Lung (tissue), 12 donors: Measurements from ENCODE around the gene PKMYT1. TPM values are rescaled to one million over a fixed set of nuclear protein-coding genes. Genes with fewer than 3 reads are reported as not detected.

Source experiments
- ATAC-seq: fragments of 200-7000 bp; cut with Tn5 transposase; one replicate; pipeline ENCODE4 v1.9.1; 2020; ENCODE audit warnings: moderate number of reproducible peaks; ENCODE audit not compliant: insufficient read depth, low FRiP score
- DNase-seq, 3 donors: peaks; one replicate each; pipeline ENCODE4 v3.0.0-alpha.2; 2013 to 2017
- H3K27ac ChIP-seq, 2 donors: one replicate each; pipeline ENCODE4 v1.5.1; 2013; ENCODE audit warnings: mild to moderate bottlenecking in 2 of 2, moderate library complexity in 2 of 2, control low read depth in 1 of 2, inconsistent platforms in 1 of 2, low read depth in 1 of 2, low read length in 1 of 2
- H3K27me3 ChIP-seq, 3 donors: one replicate each; pipeline ENCODE4 v1.5.1; 2013; ENCODE audit warnings: low read length in 2 of 3; ENCODE audit not compliant: control insufficient read depth in 3 of 3, insufficient read depth in 3 of 3
- H3K36me3 ChIP-seq, 4 donors: one replicate each; pipeline ENCODE4 v1.5.1; 2013; ENCODE audit warnings: low read length in 4 of 4, mild to moderate bottlenecking in 1 of 4, moderate library complexity in 1 of 4; ENCODE audit not compliant: control insufficient read depth in 4 of 4, insufficient read depth in 4 of 4
- H3K4me1 ChIP-seq, 5 donors: one replicate each; pipeline ENCODE4 v1.5.1; 2013; ENCODE audit warnings: low read length in 5 of 5, mild to moderate bottlenecking in 2 of 5, moderate library complexity in 1 of 5; ENCODE audit not compliant: control insufficient read depth in 5 of 5, insufficient read depth in 5 of 5
- H3K4me3 ChIP-seq: one replicate; pipeline ENCODE4 v1.5.1; 2013; ENCODE audit warnings: mild to moderate bottlenecking, control low read depth, moderate library complexity
- H3K9ac ChIP-seq, 2 donors: one replicate each; pipeline ENCODE4 v1.5.1; 2013; ENCODE audit warnings: low read length in 2 of 2, control low read depth in 1 of 2; ENCODE audit not compliant: insufficient read depth in 1 of 2
- H3K9me3 ChIP-seq, 4 donors: one replicate each; pipeline ENCODE4 v1.5.1; 2013; ENCODE audit warnings: low read length in 3 of 4, mild to moderate bottlenecking in 1 of 4, moderate library complexity in 1 of 4; ENCODE audit not compliant: control insufficient read depth in 4 of 4, insufficient read depth in 3 of 4
- WGBS, 2 donors: extraction: QIAGEN DNeasy Blood & Tissue Kit; methylation state at CpG; one replicate each; pipeline ENCODE4 v1.1.7; 2013; 5-methylcytosine and 5-hydroxymethylcytosine counted together
- polyA plus RNA-seq, 2 donors: library from polyadenylated mRNA; stranded (reverse); fragments of 200-250 nt; gene quantifications; one replicate each; pipeline ENCODE4 v1.2.1, GENCODE V29; 2013
- total RNA-seq, 2 donors: library from RNA; depleted of rRNA in 1 of 2; stranded (reverse); fragments of >200 nt in 1 of 2; gene quantifications; one replicate each; pipeline ENCODE4 v1.2.1, GENCODE V29; 2014 to 2021
- TF ChIP-seq, protein P1 (sequence below): IDR thresholded peaks from 2 replicates; pipeline ENCODE4 v1.5.1; 2012; ENCODE audit warnings: mild to moderate bottlenecking; ENCODE audit errors: control extremely low read depth, extremely low read depth
- donor health status: control.
- donor health status: control.
- donor health status: Bipolar disorder and iron deficiency.
- donor health status: healthy.
- donor health status: DM: yes; HTN: yes; CAD: no.

Gene PKMYT1
- total and polyA plus RNA-seq, 4 donors, result 2.9 to 9.4 (median 5.2) TPM

- H3K4me3 ChIP-seq, result peak overlapping the region; percentile 30
- WGBS, 2 donors, result 0% methylated on average over 13 to 65 of the region's 67 CpGs
- no peaks in the 10 kb centered on the region for H3K36me3 ChIP-seq
- H3K27me3 ChIP-seq, result peaks cover 0 to 30% (median 10%) of the 10 kb centered on the region in 3 donors
- H3K9me3 ChIP-seq, result no peaks in the 10 kb centered on the region
- ATAC-seq (no peak), DNase-seq (no peak)
- peaks cover 0 to 16% (median 2%) of the 10 kb centered on the region in 5 donors for H3K4me1 ChIP-seq
- no peak overlapping the region for H3K9ac ChIP-seq
- peak overlapping the region; percentile 46 to 78 for H3K27ac ChIP-seq
- TF ChIP-seq, protein P1, sequence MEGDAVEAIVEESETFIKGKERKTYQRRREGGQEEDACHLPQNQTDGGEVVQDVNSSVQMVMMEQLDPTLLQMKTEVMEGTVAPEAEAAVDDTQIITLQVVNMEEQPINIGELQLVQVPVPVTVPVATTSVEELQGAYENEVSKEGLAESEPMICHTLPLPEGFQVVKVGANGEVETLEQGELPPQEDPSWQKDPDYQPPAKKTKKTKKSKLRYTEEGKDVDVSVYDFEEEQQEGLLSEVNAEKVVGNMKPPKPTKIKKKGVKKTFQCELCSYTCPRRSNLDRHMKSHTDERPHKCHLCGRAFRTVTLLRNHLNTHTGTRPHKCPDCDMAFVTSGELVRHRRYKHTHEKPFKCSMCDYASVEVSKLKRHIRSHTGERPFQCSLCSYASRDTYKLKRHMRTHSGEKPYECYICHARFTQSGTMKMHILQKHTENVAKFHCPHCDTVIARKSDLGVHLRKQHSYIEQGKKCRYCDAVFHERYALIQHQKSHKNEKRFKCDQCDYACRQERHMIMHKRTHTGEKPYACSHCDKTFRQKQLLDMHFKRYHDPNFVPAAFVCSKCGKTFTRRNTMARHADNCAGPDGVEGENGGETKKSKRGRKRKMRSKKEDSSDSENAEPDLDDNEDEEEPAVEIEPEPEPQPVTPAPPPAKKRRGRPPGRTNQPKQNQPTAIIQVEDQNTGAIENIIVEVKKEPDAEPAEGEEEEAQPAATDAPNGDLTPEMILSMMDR, result no peak
Observed at GRCh38 chr16:3004319-3004718, 24.1 kb upstream of the PKMYT1 start.

- TF ChIP-seq, protein P1, result peak; percentile 88
- WGBS, 2 donors, result 8 to 12% methylated on average over 39 to 58 of the region's 58 CpGs
- Histone ChIP-seq H3K4me3 (no peak overlapping the region), H3K4me1 (peaks cover 0 to 16% (median 2%) of the 10 kb centered on the region in 5 donors), H3K27me3 (peaks cover 0 to 28% (median 10%) of the 10 kb centered on the region in 3 donors), H3K36me3 (no peaks in the 10 kb centered on the region), H3K27ac (peak overlapping the region in 1 of 2 donors; percentile 78), H3K9me3 (no peaks in the 10 kb centered on the region), H3K9ac (no peak overlapping the region)
- ATAC-seq (peak; percentile 98), DNase-seq (peak; percentile 96 to 98 (median 97))
Observed at GRCh38 chr16:3003582-3004270, 23.5 kb upstream of the PKMYT1 start.

GRCh38 chr16:3001316-3001715, 21.1 kb upstream of the PKMYT1 start:
- no peaks in the 10 kb centered on the region for H3K36me3 ChIP-seq
- DNase-seq (no peak), ATAC-seq (no peak)
- H3K9me3 ChIP-seq, result no peaks in the 10 kb centered on the region
- peaks cover 0 to 3% (median 0%) of the 10 kb centered on the region in 5 donors for H3K4me1 ChIP-seq
- TF ChIP-seq, protein P1, result no peak
- H3K27ac ChIP-seq, result no peak overlapping the region
- H3K4me3 ChIP-seq, result no peak overlapping the region
- no peak overlapping the region for H3K9ac ChIP-seq
- WGBS, 2 donors, result 82 to 88% methylated on average over 12 of the region's 12 CpGs
- H3K27me3 ChIP-seq, result peaks cover 0 to 8% (median 4%) of the 10 kb centered on the region in 3 donors
